ENCODE measurements around the gene CPT2. TPM values are rescaled to one million over a fixed set of nuclear protein-coding genes. Genes with fewer than 3 reads are reported as not detected.
A peak's percentile ranks its signal among the peaks of the same experiment; 100 is the strongest.

The CPT2 gene
- total RNA-seq, 1 donor = 20.6 TPM

DNA sequence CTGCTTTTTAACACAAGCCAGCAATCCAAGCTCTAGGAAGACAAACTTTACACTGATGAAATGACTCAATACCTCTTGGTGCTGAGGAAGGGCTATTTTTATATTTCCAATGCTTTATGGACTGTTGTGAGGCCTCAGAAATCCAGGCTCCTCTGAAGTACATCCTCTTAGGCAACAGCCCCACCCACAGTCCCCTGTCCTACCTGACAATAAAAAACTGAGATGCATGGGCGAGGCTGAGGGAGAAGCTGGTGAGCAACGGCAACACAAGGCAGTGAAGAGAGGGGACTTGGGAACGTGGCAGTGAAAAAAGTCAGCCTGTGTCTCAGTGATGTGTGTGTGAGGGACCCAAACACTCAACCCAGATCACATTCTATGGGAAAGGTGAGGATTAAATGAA, 10.1 kb upstream of the CPT2 start:
- no peak for TF ChIP-seq CTCF (IDR thresholded peaks at IDR 0.05; ENCODE audit: extremely low read depth, low read depth, low read length)
- Histone ChIP-seq H3K79me2 (ENCODE audit: insufficient read depth, low read length) (no peaks in the 10 kb centered on the region), H3K4me1 (ENCODE audit: insufficient read depth, low read length) (peaks cover 18% of the 10 kb centered on the region), H3K4me3 (ENCODE audit: insufficient read depth, low read length) (no peak overlapping the region), H3K27me3 (ENCODE audit: insufficient read depth, low read length) (no peaks in the 10 kb centered on the region), H4K20me1 (ENCODE audit: insufficient read depth, low read length) (no peaks in the 10 kb centered on the region), H3K27ac (ENCODE audit: low read depth, low read length) (no peak overlapping the region), H3K36me3 (ENCODE audit: insufficient read depth, low read length) (no peaks in the 10 kb centered on the region), H3K4me2 (ENCODE audit: insufficient read depth, low read length) (no peak overlapping the region), H2AFZ (ENCODE audit: low read length) (no peak overlapping the region), H3K9me3 (ENCODE audit: low read depth, low read length) (no peaks in the 10 kb centered on the region)
- no peak for DNase-seq (ENCODE audit: insufficient read length, low spot score, missing footprints)

DNA sequence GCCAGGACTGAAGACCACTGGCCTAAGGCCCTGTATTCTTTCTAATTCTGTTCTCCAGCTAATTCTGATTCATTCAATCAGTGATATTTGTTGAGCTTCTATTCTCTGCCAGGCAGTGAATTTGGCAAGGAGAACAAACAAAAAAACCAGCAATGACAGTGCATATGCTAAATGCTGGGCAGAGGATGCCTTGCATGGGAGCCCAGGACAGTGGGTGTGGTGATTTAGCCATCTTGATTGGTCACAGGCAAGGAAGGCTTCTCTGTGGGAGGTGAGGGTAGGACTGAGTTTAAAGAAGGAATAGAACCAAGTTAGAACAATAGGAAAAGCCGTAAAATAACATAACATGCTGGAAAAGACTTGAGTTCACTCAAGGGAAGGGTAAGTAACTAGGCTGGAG, 9.2 kb upstream of the CPT2 start:
- no peak overlapping the region for H3K4me2 ChIP-seq (ENCODE audit: insufficient read depth, low read length)
- no peaks in the 10 kb centered on the region for H3K9me3 ChIP-seq (ENCODE audit: low read depth, low read length)
- H3K79me2 ChIP-seq (ENCODE audit: insufficient read depth, low read length) = no peaks in the 10 kb centered on the region
- no peaks in the 10 kb centered on the region for H3K27me3 ChIP-seq (ENCODE audit: insufficient read depth, low read length)
- no peak for DNase-seq (ENCODE audit: insufficient read length, low spot score, missing footprints)
- H4K20me1 ChIP-seq (ENCODE audit: insufficient read depth, low read length) = no peaks in the 10 kb centered on the region
- no peak overlapping the region for H3K4me3 ChIP-seq (ENCODE audit: insufficient read depth, low read length)
- no peaks in the 10 kb centered on the region for H3K36me3 ChIP-seq (ENCODE audit: insufficient read depth, low read length)
- TF ChIP-seq CTCF (IDR thresholded peaks at IDR 0.05; ENCODE audit: extremely low read depth, low read depth, low read length) = no peak
- H2AFZ ChIP-seq (ENCODE audit: low read length) = peak overlapping the region; percentile 38
- peaks cover 10% of the 10 kb centered on the region for H3K4me1 ChIP-seq (ENCODE audit: insufficient read depth, low read length)
- no peak overlapping the region for H3K27ac ChIP-seq (ENCODE audit: low read depth, low read length)

GRCh38 chr1:53188099-53188498, 8.5 kb upstream of the CPT2 start:
- Histone ChIP-seq H3K4me3 (ENCODE audit: insufficient read depth, low read length) (no peak overlapping the region), H3K79me2 (ENCODE audit: insufficient read depth, low read length) (no peaks in the 10 kb centered on the region), H3K27me3 (ENCODE audit: insufficient read depth, low read length) (no peaks in the 10 kb centered on the region), H3K9me3 (ENCODE audit: low read depth, low read length) (no peaks in the 10 kb centered on the region), H3K27ac (ENCODE audit: low read depth, low read length) (no peak overlapping the region), H3K4me2 (ENCODE audit: insufficient read depth, low read length) (no peak overlapping the region), H2AFZ (ENCODE audit: low read length) (no peak overlapping the region), H3K4me1 (ENCODE audit: insufficient read depth, low read length) (peaks cover 6% of the 10 kb centered on the region), H4K20me1 (ENCODE audit: insufficient read depth, low read length) (no peaks in the 10 kb centered on the region), H3K36me3 (ENCODE audit: insufficient read depth, low read length) (no peaks in the 10 kb centered on the region)
- no peak for TF ChIP-seq CTCF (IDR thresholded peaks at IDR 0.05; ENCODE audit: extremely low read depth, low read depth, low read length)
- DNase-seq (ENCODE audit: insufficient read length, low spot score, missing footprints) = no peak

DNA sequence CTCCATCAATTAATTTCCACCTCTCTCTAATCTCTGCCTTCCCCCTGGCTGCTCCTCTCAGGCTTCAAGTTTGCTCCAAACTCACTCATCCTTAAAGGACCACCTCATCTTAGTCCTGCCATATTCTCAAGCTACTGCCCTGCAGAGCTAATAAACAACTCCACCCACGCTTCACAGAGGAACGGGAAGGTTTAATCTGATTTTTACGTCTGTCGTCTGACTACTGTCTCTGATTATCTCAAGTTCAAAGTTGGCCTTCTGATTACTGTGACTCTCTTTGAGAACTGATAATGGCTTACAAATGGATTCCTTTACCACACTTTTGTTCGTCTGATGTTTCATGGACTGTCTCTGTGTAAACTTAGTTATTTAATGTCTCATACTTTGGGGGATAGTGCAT, 7.6 kb upstream of the CPT2 start:
- H3K36me3 ChIP-seq (ENCODE audit: insufficient read depth, low read length) = no peaks in the 10 kb centered on the region
- H3K4me2 ChIP-seq (ENCODE audit: insufficient read depth, low read length) = no peak overlapping the region
- no peaks in the 10 kb centered on the region for H3K79me2 ChIP-seq (ENCODE audit: insufficient read depth, low read length)
- H3K27ac ChIP-seq (ENCODE audit: low read depth, low read length) = no peak overlapping the region
- TF ChIP-seq CTCF (IDR thresholded peaks at IDR 0.05; ENCODE audit: extremely low read depth, low read depth, low read length) = no peak
- no peaks in the 10 kb centered on the region for H3K27me3 ChIP-seq (ENCODE audit: insufficient read depth, low read length)
- peaks cover 6% of the 10 kb centered on the region for H3K4me1 ChIP-seq (ENCODE audit: insufficient read depth, low read length)
- no peak overlapping the region for H3K4me3 ChIP-seq (ENCODE audit: insufficient read depth, low read length)
- H4K20me1 ChIP-seq (ENCODE audit: insufficient read depth, low read length) = no peaks in the 10 kb centered on the region
- H2AFZ ChIP-seq (ENCODE audit: low read length) = no peak overlapping the region
- no peak for DNase-seq (ENCODE audit: insufficient read length, low spot score, missing footprints)
- H3K9me3 ChIP-seq (ENCODE audit: low read depth, low read length) = no peaks in the 10 kb centered on the region
